MV-4-11 (cell line): ENCODE data around the gene HOXB4.
A peak's percentile ranks its signal among the peaks of the same experiment; 100 is the strongest.

ENCODE experiments used
- DNase-seq: peaks from one replicate; lab custom pipeline; 2025; lab: John Stamatoyannopoulos, UW

The HOXB4 gene

GRCh38 chr17:48559122-48559839 is 18.9 kb downstream of the HOXB4 start:
- no peak for DNase-seq

- no peak for DNase-seq
These were observed 19.4 kb downstream of the HOXB4 start for GRCh38 chr17:48558831-48559121.

DNA sequence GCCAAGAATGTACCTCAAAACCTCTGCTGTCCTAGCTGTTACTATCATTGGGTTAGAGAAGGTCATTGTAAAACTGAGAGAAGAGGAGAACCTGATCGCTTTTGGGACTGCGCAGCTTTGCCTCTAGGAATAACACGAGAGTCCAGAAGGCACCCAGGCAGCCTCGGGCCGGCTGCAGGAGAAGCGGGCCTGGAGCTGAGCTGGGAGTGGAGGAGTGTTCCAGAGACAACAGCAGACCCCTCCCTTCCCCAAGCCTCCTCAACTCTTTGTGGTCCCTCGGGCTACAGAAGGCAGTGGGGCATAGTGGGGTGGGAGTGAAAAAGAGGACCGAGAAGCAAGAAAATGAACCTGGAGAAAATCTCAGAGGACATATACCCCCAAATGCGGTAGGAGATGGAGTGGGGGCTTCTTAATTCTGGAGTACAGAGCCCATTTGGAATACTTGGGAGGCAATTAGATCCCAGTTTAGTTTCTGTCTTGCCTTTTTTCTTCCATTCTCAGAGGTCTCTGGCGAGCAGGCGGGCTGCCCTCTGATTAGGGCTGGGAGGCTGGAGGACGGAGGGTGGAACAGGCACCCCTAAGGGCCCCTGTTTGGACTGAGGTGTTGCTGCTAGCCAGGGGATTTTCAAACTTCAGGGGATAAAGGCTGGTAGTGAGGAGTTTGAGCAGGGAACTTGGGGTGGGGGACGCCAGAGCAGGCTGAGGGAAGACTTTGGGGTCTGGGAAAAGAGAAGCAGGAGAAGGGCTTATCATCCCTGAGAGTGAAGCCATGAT is 19.9 kb downstream of the HOXB4 start:
- no peak for DNase-seq

GRCh38 chr17:48556576-48557401 is 21.4 kb downstream of the HOXB4 start:
- no peak for DNase-seq

GRCh38 chr17:48556229-48556575 is 21.9 kb downstream of the HOXB4 start:
- no peak for DNase-seq

GRCh38 chr17:48555258-48556228 is 22.6 kb downstream of the HOXB4 start:
- peak; percentile 86 for DNase-seq

DNA sequence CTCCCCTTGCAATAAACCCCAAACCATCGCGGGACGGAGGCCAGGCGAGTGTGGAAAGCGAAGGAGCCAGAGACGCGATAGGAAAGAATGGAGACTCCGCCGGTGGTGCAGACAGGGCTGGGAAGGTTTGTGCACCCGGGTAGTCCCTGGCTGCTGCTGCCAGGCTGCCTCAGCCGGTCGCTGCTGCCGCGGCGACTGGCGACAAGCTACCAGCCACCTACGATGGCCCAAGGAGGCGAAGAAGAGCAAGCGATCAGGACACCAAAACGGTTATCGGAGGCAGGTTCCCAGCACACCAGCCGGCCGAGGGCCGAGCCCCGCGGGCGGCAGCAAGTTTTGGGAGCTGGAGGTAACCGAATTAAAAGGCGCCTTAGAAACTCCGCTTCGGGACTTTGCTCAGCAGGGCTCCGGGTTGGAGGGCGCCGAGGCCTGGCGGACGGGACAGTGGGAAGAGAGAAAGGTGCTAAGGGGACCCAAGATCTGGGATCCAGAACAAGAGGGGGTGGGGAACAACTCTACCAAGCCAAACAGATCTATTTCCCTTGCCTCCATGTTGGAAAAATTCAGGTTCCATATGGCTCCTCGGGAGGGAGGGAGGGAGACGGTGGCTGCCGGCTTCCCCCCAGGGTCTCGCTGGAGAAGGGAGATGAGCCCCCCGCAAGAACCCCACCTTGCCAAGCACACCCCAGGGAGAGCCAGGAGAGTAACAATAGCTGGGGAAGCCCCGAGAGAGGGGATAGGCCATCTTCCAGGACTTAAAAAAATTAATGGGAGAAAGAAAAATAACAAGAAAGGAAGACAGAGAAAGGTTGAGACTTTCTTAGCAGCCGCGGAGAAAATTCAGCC is 23.5 kb downstream of the HOXB4 start:
- no peak for DNase-seq

DNA sequence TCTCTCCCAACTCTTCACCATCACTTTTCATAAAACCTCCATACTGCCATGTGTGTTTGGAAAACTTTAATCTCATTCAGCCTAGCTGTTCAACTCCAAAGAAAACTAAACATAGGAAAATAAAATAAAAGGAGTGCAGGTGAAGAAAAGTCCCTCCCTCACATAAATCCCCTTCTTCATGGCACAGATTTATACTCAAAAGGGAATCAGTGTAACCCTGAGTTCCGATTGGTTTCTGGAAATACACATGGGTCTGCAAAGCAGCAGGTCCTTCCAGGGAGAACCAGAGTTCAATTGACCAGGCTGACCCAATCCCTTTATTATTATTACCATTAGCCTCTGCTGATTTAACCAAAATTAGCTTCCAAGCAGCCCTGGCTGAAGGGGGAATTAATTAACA is 24.3 kb downstream of the HOXB4 start:
- no peak for DNase-seq

DNA sequence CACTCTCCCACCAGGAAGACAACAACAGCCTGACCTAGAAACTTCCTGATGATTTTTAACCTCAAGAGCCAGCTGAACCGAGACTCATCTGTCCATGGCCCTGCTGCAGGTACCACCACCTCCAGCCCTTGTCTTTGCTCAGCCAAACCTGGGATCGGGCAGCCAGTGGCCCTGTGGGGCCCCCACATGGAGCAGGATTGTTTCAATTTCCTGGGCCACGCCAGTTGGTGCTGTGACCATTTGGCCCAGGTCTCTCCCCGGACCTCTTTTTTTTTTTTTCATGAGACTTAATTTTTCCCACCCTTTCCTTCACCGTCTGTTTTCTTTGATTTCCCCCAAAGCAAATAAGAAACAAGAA is 25.0 kb downstream of the HOXB4 start:
- no peak for DNase-seq

DNA sequence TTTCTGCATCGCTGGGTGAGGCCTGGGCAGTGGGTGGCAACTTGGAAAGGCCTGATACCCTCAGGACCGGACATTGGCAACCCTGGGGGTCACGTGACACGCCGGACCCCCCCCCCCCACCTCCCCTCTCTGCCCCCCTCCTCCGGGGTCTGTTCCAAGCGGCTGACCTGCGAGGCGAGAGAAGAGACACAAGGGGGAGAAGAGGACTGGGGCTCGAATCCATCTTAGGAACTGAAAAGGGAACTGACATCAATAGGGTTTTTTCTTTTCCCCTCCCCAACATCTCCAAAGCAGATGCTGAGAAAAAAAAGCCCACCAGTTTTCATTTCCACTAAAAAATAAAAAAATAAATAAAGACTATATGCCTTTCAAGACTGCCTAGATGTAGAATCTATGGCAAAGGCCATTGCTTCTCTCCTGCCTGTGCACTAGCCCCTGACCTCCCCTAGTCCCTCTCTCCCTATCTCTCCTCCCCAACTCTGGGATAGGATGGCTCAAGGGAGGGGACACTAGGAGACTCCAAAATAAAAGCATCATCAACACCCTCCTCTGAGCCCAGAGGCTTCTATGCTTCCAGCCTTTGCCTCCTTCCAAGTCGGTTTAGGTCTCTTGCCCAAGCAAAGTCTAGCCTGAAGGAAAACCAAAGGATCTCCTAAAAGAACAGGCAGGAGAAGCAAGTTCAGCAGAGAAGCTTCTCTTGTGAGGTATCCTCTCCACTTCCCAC is 25.5 kb downstream of the HOXB4 start:
- no peak for DNase-seq

GRCh38 chr17:48551596-48552465 is 26.3 kb downstream of the HOXB4 start:
- no peak for DNase-seq

GRCh38 chr17:48551214-48551555 is 27.0 kb downstream of the HOXB4 start:
- no peak for DNase-seq

DNA sequence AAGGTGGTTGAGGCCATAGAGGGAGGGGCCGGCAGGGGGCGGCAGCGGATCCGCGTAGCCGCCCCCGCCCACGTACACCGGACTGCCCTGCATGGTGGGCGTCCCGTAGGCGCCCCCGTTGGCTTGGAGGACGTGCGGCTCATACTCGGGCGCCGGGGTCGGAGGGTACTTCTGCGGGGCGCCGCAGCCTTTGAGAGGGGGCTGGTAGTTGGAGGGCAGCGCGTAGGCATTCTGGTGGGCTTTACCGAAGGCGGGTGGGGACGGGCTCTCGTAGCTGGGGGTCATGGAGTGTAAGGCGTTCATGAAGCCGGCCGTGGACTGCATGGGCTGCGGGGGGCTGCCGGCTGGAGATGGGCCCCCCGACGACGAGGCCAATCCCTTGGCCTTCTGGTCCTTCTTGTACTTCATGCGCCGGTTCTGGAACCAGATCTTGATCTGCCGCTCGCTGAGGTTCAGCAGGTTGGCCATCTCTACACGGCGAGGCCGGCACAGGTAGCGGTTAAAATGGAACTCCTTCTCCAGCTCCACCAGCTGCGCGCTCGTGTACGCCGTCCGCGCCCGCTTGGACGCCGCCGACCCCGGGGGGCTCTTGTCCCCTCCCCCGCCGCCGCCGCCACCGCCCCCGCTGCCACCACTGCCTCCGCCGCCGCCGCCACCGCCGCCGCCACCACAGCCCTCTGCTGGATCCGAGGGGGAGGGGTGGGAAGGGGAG is 27.5 kb downstream of the HOXB4 start:
- DNase-seq, result no peak

GRCh38 chr17:48549914-48550501 is 28.1 kb downstream of the HOXB4 start:
- no peak for DNase-seq

- DNase-seq, result no peak
These were observed 28.9 kb downstream of the HOXB4 start for GRCh38 chr17:48549281-48549630.

DNA sequence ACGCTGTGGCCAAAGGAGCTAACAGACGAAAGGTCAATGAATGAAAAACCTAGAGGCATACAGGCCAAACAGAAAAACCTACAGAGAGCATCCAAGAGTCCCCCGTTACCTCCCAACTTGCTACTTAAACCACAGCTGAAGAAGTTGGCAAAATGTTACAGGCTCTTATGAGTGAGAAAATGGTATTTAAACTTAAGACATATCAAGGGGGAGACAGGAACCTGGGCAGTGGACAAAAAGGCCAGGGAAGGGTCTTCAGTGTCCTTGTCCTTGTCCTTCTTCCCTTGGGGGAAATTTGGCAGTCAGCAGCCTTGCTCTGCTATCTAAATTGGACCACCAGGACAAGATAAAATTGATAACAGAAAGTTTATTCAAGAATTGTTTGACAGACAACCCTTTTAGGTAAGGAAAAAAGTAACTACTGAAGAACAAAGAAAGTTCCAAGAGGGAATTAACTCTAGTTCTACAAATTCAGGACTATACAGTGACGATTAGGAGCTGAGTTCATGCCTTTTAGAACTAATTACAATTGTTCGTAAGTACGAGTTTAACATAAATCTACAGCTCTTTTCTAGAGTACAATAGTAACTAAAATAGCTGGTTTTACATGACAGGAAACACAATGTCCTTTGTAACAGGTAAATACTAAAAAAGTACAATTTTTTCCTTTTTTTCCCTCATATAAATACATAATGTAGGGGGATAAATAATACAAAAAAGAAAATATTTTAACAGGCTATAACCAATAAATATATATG is 29.4 kb downstream of the HOXB4 start:
- no peak for DNase-seq

- DNase-seq, result no peak
These were observed 30.2 kb downstream of the HOXB4 start for GRCh38 chr17:48547808-48548522.
